GM18951 (cell line): Measurements from ENCODE around the gene PPP1R13L.

Experiments used
- POLR2A ChIP-seq: IDR thresholded peaks from 4 replicates; pipeline ENCODE4 v1.6.1; 2011; ENCODE audit warnings: mild to moderate bottlenecking; ENCODE audit not compliant: insufficient read length, insufficient read depth; ENCODE audit errors: extremely low read depth
- in situ Hi-C: fragments of 300-500 bp; cut with MboI; formaldehyde crosslinking; loops from one replicate; pipeline ENCODE4 v1.12.0; 2022; ENCODE audit warnings: low sequenced_read_pairs, mixed read lengths, inconsistent platforms; ENCODE audit not compliant: unreplicated experiment

Gene PPP1R13L

DNA sequence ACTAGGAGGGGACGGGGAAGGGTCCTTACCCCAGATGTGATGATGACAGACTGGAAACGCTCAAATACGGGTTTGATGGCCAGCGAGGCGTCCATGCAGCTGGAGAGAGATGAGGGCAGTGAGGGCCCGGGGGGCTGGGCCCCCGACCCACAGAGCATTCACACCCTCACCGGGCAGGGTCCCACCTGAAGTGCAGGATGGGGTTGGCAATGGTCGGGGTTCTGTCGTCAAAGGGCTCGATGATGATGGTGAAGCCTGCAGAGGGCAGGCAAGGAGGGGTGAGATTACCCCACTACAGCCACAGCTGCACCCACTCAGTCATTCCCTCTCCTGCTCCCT is 47.5 kb downstream of the PPP1R13L start:
- in situ Hi-C loops = no loop called here
- no peak for TF ChIP-seq POLR2A

DNA sequence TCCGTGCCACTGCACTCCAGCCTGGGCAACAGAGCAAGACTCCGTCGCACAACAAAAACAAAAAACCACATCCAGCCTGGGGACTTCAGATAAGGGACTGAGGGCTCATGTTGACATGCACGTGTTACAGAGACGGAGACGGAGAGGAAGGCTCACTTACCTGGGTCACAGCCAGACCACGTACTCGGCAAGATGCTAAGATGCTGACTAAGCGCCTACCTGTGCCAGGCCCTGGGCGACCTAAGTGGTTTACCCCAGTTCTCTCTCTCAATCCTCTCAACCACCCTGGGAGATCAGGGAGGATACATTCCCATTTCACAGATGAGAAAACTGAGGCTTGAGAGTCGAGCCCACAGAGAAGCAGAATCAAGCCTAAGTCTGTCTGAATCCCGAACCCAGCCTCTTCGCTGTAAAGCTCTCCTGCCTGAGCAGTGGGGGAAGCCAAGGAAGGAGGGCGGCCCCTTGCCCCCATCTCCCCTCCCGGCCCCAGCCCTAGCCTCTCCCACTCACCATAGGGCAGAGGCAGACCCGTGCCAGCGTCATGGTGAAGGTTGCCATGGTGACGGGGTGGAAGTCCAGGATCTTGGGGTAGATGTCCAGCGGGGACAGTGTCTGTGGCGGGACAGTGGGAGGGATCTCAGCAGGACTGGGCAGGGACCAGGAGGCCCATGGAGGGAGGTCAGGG is 48.0 kb downstream of the PPP1R13L start:
- in situ Hi-C loops = no loop called here
- no peak for TF ChIP-seq POLR2A

DNA sequence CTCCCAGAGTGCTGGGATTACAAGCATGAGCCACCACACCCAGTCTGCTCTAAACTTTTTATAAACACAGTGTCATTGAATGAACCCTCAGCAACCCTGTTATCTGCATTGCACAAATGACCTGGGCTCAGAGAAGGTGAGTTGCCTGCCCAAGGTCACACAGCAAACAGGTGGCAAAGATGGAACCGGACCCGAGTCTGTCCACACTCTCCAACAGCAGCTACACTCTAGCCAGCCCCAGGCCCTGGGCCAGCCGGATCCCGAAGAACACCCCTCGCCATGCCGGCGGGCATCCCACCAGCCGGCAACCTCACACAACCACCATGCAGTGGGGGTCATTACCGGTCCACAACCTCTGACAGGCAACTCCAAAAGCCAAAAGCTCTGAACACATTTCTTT is 49.0 kb downstream of the PPP1R13L start:
- no peak for TF ChIP-seq POLR2A
- in situ Hi-C loops = no loop called here

DNA sequence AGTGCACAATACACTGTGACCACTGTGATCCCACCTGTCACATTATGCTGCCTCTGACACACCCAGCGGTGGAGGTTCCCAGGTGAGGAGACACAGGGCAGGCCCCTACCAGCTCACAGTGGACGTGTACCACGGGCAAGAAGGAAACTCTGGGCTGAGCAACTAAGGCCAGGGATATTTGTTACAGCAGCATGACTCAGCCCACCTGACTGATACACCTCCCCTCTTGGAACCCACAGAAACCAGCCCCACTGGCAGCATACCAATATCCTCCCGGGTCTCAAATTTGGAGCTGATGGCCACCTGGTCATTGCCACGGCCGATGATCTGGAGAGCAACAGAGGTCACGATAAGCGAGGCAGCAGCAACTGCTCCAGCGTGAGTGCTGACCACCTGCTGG is 49.5 kb downstream of the PPP1R13L start:
- in situ Hi-C loops = no loop called here
- TF ChIP-seq POLR2A = no peak

DNA sequence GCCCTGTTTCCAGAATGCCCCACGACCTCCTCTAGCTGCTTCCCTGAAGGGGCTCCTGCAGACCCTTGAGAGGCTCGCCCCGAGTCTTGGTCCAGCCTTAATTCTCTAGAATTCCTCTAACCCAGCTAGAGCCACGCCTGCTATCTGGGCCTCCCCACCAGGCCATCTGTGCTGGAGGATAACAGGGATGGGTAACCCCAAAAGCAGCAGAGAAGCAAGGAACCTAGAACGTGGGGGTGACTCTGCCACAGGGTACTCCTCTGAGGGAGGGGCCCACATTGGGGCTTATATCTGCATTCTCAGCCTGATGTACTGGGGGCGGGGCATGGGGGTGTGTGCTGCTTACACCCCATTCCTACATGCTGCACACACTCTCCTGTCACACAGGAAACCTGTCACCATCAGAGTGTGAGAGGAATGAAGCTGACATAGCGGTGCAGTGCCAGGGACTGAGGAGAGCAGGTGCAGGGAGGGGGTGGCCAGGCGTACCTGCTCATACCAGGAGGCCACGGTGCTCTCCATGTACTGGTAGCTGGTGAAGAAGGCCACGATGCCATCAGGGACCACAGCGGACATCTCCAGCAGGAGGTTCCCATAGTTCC is 50.5 kb downstream of the PPP1R13L start:
- no peak for TF ChIP-seq POLR2A
- in situ Hi-C loops = no loop called here

DNA sequence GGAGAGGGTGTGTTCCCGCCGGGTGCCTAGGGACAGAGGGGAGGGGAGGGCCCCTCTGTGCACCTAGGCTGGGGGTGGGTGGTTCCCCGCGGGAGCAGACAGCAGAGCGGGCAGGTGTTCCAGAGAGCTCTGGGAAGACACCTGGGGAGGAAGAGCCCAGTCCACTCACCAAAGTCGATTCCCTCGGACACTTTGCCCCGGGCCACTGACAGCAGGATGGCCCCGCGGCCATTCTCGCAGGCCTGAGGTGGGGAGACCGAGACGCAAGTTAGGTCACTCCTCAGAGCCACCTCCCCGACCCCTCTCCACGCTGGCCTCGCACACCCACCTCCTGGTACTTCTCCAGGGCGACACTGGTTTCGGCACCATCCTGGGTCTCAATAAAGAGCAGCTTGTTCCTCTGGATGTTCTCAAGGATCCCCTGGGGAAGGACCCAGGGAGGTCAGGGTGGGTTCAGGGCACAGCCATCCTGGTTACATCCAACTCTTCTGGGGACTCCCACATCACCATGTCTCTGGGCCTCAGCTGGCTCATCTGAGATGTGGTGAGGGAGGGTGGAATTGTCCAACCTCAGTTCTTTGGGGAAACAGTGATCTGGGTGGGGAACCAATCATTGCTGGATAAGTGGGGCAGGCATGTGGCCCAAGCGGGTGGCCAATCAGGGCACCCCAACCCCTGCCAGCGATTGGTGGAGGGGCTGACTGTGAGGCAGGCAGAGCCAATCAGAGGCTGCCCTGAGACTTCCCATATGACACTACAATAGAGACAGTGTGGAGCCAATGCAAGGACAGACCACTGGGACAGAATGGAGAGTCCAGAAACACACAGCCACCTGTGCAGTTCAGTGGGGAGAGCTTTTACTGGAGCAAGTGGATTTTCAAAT is 51.7 kb downstream of the PPP1R13L start:
- no peak for TF ChIP-seq POLR2A
- in situ Hi-C loops = no loop called here

DNA sequence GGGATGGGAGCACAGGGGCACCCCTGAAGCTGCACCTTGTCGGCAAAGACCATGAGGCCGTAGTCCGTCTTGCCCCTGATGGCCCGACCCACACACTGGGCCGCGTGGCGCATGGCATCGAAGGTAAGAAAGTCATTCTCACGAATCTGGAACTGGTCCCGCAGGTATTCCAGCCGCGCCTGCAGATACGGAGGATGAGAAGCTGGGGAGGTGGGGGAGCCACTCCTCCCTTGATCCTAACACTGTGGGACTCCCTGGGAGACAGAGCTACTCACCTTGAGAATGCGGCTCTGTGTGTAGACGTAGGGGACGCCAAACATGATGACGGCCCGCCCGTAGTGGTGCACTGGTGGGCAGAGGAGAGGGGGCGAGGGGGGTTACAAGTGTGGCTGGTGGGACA is 52.4 kb downstream of the PPP1R13L start:
- no peak for TF ChIP-seq POLR2A
- in situ Hi-C loops = no loop called here

DNA sequence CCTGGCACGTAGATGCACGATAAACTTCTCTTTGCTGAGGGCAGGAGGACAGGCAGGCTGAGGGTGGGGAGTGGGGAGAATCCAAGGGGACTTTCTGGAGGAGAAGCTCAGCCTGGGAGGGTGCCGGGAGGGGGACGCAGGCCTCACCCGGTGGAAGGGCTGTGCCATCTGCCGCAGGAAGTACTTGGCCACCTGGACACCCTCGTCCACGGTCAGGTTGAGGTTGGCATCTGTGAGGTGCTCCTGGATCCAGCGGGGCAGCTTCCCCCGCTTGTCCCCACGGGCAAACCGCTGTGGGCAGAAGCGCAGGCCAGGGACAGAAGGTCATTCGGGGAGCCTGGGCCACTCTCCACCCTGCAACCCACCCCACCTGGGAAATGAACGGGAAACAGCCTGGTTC is 52.8 kb downstream of the PPP1R13L start:
- TF ChIP-seq POLR2A = no peak
- in situ Hi-C loops = no loop called here

DNA sequence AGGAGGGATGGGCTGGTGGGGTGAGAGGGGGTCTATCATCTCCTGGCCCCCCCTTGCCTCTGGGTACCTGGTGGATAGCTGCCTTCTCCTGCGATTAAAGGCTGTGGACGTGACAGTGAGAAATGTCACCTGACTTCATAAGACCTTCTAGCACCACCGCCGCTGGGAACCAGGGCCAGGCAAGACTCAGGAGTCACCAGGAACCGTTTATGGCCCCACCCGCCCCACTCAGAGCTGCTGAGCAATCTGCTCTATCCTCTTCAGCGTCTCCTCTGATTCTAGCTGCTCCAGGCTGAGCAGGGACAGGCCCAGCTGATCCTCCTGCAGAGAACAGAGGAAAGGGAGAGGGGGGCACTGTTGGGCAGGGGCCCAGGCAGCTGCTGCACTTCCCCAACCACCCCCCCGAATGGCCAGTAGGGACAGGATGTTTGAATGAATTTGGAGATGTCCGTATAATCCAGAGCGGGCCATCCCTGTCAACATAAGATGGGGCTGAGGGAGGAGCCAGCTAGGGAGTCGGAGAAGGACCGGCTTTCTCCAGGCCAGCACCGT is 53.4 kb downstream of the PPP1R13L start:
- no peak for TF ChIP-seq POLR2A
- in situ Hi-C loops = no loop called here

DNA sequence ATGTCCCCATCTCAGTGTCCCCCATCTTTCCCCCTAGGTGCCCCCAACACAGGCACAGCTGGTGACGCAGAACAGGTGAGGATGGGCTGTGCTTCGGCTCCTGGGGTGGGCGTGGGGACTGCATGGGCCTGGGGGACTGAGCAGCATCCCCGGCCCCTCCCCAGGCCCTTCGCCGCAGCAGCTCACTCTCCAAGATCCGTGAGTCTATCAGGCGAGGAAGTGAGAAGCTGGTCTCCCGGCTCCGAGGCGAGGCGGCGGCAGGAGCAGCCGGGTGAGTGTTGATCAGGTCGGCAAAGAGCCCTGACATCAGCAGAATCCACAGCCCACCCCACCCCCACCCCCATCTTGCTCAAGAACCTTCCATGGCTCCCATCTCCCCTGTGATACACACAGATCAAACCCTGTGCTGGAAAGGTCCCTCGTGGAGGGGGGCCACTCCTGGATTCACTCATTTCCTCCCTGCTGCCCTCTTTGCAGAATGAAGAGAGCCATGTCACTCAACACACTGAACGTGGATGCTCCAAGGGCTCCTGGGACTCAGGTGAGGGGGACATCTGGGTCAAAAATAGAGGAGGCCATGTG is 54.3 kb downstream of the PPP1R13L start:
- in situ Hi-C loops = no loop called here
- no peak for TF ChIP-seq POLR2A

DNA sequence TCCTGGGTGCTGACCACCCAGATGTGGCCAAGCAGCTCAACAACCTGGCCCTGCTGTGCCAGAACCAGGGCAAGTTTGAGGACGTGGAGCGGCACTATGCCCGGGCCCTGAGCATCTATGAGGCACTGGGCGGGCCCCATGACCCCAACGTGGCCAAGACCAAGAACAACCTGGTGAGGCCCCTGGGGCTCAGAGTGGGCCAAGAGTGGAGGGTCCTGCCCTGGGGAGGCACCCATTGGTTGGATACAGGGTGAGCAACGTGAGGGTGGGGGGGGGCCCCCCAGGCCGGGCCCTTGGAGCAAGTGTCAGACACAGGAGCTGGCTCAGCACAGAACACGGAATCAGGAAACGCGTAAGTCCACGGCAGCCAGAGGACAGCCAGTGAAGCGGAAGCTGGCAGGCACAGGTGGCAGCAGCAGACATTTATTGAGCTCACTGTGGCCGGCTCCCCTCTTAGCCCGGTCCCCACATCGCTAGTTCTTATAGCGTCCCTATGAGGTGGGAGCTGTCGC is 55.4 kb downstream of the PPP1R13L start:
- no peak for TF ChIP-seq POLR2A
- in situ Hi-C loops = no loop called here

DNA sequence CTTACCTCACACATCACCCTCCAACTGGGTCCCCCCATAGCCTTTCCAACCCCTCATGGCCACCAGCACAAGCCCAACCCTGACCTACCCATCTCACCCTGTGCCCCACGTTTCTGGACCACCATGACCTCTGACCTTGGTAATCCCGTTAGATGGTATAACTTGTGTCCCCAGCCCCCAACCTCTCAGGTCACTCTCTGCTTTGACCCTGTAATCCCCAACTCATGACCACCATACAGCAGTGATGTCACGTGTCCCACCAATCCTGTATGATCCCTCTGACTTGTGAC is 55.8 kb downstream of the PPP1R13L start:
- TF ChIP-seq POLR2A = no peak
- in situ Hi-C loops = no loop called here
